ENCODE measurements around the gene RUNX1.

Gene RUNX1

GRCh38 chr21:34764715-34765284 lies 284.3 kb downstream of the RUNX1 start:
- TF ChIP-seq GATA3 (IDR thresholded peaks at IDR 0.05; ENCODE audit: low read depth, low read length) (no peak), GATA2 (IDR thresholded peaks at IDR 0.05; ENCODE audit: low read depth, low read length) (no peak)

DNA sequence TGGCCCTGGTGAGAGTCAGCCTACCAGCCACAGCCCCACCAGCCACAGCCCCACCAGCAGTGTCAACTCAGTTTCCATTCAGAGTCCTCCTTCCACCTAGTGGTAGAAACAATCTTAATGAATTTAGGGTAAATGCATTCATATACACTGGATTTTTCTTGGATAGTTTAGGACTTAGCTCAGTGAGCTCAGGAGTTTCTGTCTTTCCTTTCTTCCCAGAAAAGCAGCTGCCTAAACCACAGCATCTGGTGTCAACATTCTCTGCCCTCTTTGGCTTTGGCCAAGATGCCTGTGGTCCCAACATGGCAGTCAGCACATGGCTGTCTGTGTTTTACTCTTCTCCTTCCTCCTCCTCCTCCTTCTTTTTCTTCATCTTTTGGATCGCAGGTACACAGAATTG lies 286.3 kb downstream of the RUNX1 start:
- TF ChIP-seq GATA3 (IDR thresholded peaks at IDR 0.05; ENCODE audit: low read depth, low read length), result no peak
- TF ChIP-seq GATA2 (IDR thresholded peaks at IDR 0.05; ENCODE audit: low read depth, low read length), result no peak

DNA sequence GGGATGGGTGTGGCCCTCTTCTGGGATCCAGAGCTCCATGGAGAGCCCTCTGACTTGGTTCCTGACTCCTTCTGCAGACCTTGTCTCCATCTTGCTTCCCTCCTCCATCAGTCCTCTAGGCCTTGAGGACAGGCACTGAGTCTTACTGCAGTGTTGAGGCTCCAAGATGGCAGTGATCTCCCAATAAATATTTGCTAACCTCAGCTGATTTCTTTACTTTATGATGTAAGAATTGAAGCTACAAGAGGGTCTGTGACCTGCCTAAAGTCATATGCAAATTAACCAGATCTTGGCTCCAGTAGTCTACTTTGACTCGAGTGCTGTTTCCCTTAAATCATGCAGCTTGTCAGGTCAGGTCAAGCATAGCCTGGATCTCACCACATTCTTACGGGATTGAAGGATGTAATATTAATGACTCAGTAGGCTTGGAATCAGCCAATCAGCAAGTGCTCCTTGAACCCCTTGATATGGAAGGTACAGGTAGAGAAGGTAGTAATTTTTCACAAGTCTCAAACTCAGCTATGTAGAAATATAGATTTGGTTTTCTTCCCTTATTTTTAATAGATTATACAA lies 287.3 kb downstream of the RUNX1 start:
- TF ChIP-seq GATA2 (IDR thresholded peaks at IDR 0.05; ENCODE audit: low read depth, low read length), result no peak
- no peak for TF ChIP-seq GATA3 (IDR thresholded peaks at IDR 0.05; ENCODE audit: low read depth, low read length)

DNA sequence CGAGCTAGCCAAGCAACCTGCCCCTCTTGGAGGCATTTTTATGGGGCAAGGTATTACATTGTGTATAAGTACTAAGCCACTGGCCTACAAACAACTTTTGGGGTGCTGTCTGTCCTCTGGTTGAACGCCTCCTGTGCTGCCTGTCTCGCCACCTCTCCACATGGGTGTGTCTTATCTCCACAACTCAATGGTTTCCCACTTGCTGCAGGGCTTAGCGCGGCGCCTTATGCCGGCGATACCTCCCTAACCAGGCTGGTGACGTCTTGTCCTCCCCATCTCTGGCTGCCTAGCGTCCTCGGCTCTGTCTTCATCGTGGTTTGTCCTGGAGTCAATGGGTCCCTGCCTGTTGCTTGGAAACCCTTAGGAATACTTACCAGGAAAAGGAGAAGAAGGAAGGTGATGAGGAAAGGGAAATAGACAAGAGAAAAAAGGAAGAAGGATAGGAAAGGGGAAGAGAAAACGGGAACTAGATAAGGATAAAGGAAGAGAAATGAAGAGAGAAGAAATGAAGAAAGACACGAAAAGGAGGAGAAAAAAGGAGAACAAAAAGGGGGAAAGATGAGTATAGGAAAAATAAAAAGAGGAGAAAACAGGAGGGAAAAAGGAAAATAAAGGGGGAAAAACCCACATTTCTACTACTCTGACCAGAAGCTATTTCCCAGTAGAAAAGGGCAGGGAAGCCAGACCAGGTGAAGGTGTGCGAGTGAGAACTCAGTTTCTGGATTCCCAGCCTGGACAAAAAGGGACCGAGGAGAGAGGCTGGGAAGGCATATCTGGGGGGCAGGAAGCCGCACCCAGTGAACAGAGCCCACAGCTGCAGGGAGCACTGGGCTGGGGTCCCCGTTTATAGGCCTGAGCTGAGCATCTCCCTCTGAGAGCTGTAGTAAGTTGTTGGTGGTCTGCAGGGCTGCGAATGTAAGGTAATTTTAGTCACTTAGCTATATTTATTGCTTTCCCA lies 294.1 kb downstream of the RUNX1 start:
- TF ChIP-seq GATA2 (IDR thresholded peaks at IDR 0.05; ENCODE audit: low read depth, low read length) (no peak), GATA3 (IDR thresholded peaks at IDR 0.05; ENCODE audit: low read depth, low read length) (no peak)

- TF ChIP-seq GATA3 (IDR thresholded peaks at IDR 0.05; ENCODE audit: low read depth, low read length), result no peak
- no peak for TF ChIP-seq GATA2 (IDR thresholded peaks at IDR 0.05; ENCODE audit: low read depth, low read length)
Measured at GRCh38 chr21:34748862-34749261, 300.2 kb downstream of the RUNX1 start.

DNA sequence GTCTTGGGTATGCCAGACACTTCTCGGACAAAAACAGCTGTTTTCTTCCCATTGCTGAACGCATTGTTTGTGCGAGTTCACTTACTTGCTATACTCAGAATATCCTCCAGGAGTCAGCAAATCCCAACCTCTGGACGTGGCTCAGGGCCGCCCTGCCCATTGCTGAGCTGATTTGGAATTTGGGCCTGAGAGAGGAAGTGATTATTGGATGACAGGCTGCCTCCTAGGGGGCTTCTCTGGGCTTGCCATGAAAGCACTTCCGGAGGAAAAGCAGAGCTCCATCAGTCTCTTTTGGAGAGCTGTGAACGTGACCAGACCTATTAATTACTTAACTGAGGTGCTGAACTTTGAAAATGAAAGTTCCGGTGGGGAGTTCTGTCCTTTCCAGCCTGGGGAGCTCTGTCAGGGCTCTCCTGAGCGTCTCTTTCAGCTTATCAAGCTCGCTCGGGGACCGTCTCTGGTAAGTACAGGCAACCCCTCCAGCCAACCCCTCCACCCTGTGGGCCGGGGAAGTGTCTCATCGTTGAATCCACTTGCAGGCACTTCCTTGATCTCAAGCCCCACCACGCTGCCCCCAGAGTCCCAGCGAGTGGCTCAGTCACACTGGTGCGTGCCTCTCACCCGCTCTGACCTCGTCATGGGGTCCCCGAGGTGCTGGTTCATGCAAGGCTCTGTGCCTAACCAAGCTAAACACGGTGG lies 303.4 kb downstream of the RUNX1 start:
- no peak for TF ChIP-seq GATA3 (IDR thresholded peaks at IDR 0.05; ENCODE audit: low read depth, low read length)
- no peak for TF ChIP-seq GATA2 (IDR thresholded peaks at IDR 0.05; ENCODE audit: low read depth, low read length)

- TF ChIP-seq GATA2 (IDR thresholded peaks at IDR 0.05; ENCODE audit: low read depth, low read length) (no peak), GATA3 (IDR thresholded peaks at IDR 0.05; ENCODE audit: low read depth, low read length) (no peak)
Measured at GRCh38 chr21:34744801-34745200, 304.3 kb downstream of the RUNX1 start.

DNA sequence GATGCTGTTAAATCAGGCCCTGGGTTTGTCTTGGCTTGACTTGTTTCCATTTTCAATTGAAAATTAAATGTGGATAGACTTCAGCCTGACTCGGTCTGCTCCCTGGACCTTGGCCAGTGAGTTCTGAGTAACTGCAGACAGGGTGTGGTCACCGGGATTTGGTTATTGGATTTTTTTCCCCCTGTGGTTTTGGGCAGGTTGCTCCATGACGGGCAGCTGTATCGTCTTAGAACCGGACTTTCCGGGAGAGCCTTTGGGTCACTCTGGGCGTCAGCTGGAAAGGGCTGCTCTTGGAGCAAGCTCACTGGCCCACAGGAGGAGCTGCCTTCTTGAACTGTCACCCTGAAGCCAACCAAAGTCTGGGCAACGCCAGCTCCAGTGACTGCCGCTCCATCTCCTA lies 305.3 kb downstream of the RUNX1 start:
- no peak for TF ChIP-seq GATA3 (IDR thresholded peaks at IDR 0.05; ENCODE audit: low read depth, low read length)
- TF ChIP-seq GATA2 (IDR thresholded peaks at IDR 0.05; ENCODE audit: low read depth, low read length), result no peak

DNA sequence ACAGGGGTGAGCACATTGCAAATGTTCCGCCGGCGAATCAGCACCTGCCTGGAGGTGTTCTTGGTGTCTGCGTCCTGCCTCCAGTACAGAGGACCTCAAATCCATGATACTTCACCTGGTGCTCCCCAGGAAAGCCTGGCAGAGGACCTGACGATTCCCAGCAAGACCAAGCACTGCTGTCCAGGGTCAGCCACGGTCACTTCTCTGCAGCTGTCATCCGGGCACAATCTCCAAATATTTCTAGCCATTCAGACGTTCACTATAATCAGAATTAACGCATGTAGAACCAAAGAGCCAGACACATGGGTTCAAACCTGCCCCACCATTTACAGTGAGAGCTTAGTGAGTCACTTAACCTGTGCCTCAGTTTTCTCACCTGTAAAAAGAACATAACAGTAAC lies 305.8 kb downstream of the RUNX1 start:
- no peak for TF ChIP-seq GATA3 (IDR thresholded peaks at IDR 0.05; ENCODE audit: low read depth, low read length)
- TF ChIP-seq GATA2 (IDR thresholded peaks at IDR 0.05; ENCODE audit: low read depth, low read length), result no peak

DNA sequence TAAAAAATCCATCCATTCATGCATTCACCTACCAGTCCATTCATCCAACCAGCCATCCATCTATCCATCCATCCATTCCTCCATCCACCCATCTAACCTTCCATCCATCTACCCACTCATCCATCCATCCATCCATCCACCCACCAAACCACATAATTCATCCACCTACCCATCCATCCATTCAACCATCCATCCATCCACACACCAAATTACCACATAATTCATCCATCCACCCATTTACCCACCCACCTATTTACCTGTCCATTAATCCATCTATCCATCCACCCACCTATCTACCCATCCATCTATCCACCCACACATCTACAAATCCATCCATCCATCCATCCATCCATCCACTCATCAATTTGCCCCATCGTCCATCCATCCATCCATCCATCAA lies 308.9 kb downstream of the RUNX1 start:
- TF ChIP-seq GATA2 (IDR thresholded peaks at IDR 0.05; ENCODE audit: low read depth, low read length), result no peak
